Putamen (tissue), 1 donor: ENCODE results near the gene CREB3L1.

Source experiments
- DNase-seq: peaks from one replicate; pipeline ENCODE4 v3.0.0-alpha.2; 2016; ENCODE audit warnings: low spot score

CREB3L1 gene

GRCh38 chr11:46327829-46328228, 50.4 kb downstream of the CREB3L1 start:
- no peak for DNase-seq

- no peak for DNase-seq
Observed at GRCh38 chr11:46330154-46330553, 52.7 kb downstream of the CREB3L1 start.

GRCh38 chr11:46330563-46331281, 53.3 kb downstream of the CREB3L1 start:
- DNase-seq: no peak

GRCh38 chr11:46331282-46331984, 54.0 kb downstream of the CREB3L1 start:
- no peak for DNase-seq

GRCh38 chr11:46332093-46332567, 54.7 kb downstream of the CREB3L1 start:
- no peak for DNase-seq

- no peak for DNase-seq
Observed at GRCh38 chr11:46332568-46333393, 55.3 kb downstream of the CREB3L1 start.

- no peak for DNase-seq
Observed at GRCh38 chr11:46333394-46333947, 56.0 kb downstream of the CREB3L1 start.

GRCh38 chr11:46334211-46334610, 56.7 kb downstream of the CREB3L1 start:
- DNase-seq: no peak

GRCh38 chr11:46335271-46335670, 57.8 kb downstream of the CREB3L1 start:
- DNase-seq: no peak

- DNase-seq: peak; percentile 78
Observed at GRCh38 chr11:46335890-46336562, 58.6 kb downstream of the CREB3L1 start.

- no peak for DNase-seq
Observed at GRCh38 chr11:46336563-46337180, 59.2 kb downstream of the CREB3L1 start.

GRCh38 chr11:46337626-46338345, 60.3 kb downstream of the CREB3L1 start:
- DNase-seq: no peak

- DNase-seq: no peak
Observed at GRCh38 chr11:46338636-46338987, 61.1 kb downstream of the CREB3L1 start.

GRCh38 chr11:46338988-46339666, 61.7 kb downstream of the CREB3L1 start:
- DNase-seq: no peak

- DNase-seq: no peak
Observed at GRCh38 chr11:46339816-46340215, 62.4 kb downstream of the CREB3L1 start.

GRCh38 chr11:46341454-46341853, 64.0 kb downstream of the CREB3L1 start:
- DNase-seq: no peak

GRCh38 chr11:46342239-46342638, 64.8 kb downstream of the CREB3L1 start:
- DNase-seq: no peak

- DNase-seq: no peak
Observed at GRCh38 chr11:46343520-46343919, 66.1 kb downstream of the CREB3L1 start.

GRCh38 chr11:46345131-46345597, 67.7 kb downstream of the CREB3L1 start:
- no peak for DNase-seq
